Right lobe of liver (tissue), 6 donors: Measurements from ENCODE around the gene PRKCZ. TPM values are rescaled to one million over a fixed set of nuclear protein-coding genes. Genes with fewer than 3 reads are reported as not detected.
A peak's percentile ranks its signal among the peaks of the same experiment; 100 is the strongest.

Source experiments
- ATAC-seq, 4 donors: fragments of 200-7000 bp; cut with Tn5 transposase; one replicate each; pipeline ENCODE4 v1.9.1; 2020; ENCODE audit warnings: mild to moderate bottlenecking in 4 of 4, moderate library complexity in 4 of 4
- DNase-seq, 3 donors: peaks; one replicate each; pipeline ENCODE4 v3.0.0-alpha.2; 2020
- H3K27ac ChIP-seq, 3 donors: fragments of 200-600 bp; one replicate each; pipeline ENCODE4 v1.8.0; 2022
- H3K27me3 ChIP-seq, 2 donors: fragments of 200-600 bp; one replicate each; pipeline ENCODE4 v1.8.0; 2022
- H3K36me3 ChIP-seq, 4 donors: fragments of 200-600 bp; sonication (generic) in 1 of 4; one replicate each; pipeline versions ENCODE4 v1.5.1 to v1.8.0; 2017 to 2022; ENCODE audit warnings: control low read depth in 1 of 4
- H3K4me1 ChIP-seq, 4 donors: fragments of 200-600 bp; sonication (generic) in 1 of 4; one replicate each; pipeline versions ENCODE4 v1.5.1 to v1.8.0; 2017 to 2022; ENCODE audit warnings: control low read depth in 1 of 4
- H3K4me3 ChIP-seq, 3 donors: fragments of 200-600 bp; one replicate each; pipeline ENCODE4 v1.8.0; 2022
- H3K9me3 ChIP-seq, 4 donors: fragments of 200-600 bp; sonication (generic) in 1 of 4; one replicate each; pipeline versions ENCODE4 v1.5.1 to v1.8.0; 2017 to 2022; ENCODE audit warnings: control low read depth in 1 of 4
- CTCF ChIP-seq, 4 donors: fragments of 200-600 bp in 3 of 4; fragments of 450-650 bp in 1 of 4; IDR thresholded peaks; one replicate each; pipeline versions ENCODE4 v1.5.1 to v1.8.0; 2016 to 2022; ENCODE audit warnings: antibody characterized with exemption in 4 of 4, mild to moderate bottlenecking in 2 of 4
- POLR2A ChIP-seq: fragments of 450-650 bp; IDR thresholded peaks from one replicate; pipeline ENCODE4 v1.6.1; 2017; ENCODE audit warnings: antibody characterized with exemption, mild to moderate bottlenecking
- WGBS: methylation state at CpG from one replicate; pipeline ENCODE4 v1.1.6; 2018; ENCODE audit warnings: low coverage, low lambda C conversion rate; ENCODE audit not compliant: insufficient coverage; ENCODE audit errors: missing lambda C conversion rate; 5-methylcytosine and 5-hydroxymethylcytosine counted together
- intact Hi-C, 2 donors: fragments of 100-400 bp; cut with DNase I; formaldehyde crosslinking; loops; one replicate each; pipeline versions ENCODE4 v1.11.2 to v1.14.1; 2022
- total RNA-seq, 6 experiments: library from RNA; depleted of rRNA in 2 of 6; stranded (reverse); fragments of >200 nt in 2 of 6; fragmentation: NEBNext Ultra II Directional in 3 of 6; extraction: Animal tissue kit (Norgen Biotek cat#: 25700) in 3 of 6; gene quantifications; one replicate each; pipeline versions ENCODE4 v1.1.0 to v1.2.4, GENCODE V29; 2016 to 2023
- donor health status: DM: no; HTN: yes; CAD: no.
- donor health status: DM: no; HTN: no; CAD: no.
- donor health status: DM: no; HTN: no; CAD: no.
- donor health status: DM: no; HTN: yes; CAD: no.
- donor health status: DM: no; HTN: yes; CAD: no.

The PRKCZ gene
- total RNA-seq, 6 experiments from 2014 or later = 10.3 to 20.1 (median 15.8) TPM

- peak in 1 of 4 donors; percentile 23 for ATAC-seq
- DNase-seq = no peak
- no peak overlapping the region for H3K4me3 ChIP-seq
- H3K4me1 ChIP-seq = no peaks in the 10 kb centered on the region
- H3K27me3 ChIP-seq = no peaks in the 10 kb centered on the region
- TF ChIP-seq CTCF (IDR thresholded peaks at IDR 0.05) = no peak
- no peak for TF ChIP-seq POLR2A
- H3K9me3 ChIP-seq = no peaks in the 10 kb centered on the region
- H3K27ac ChIP-seq = no peak overlapping the region
- WGBS = 84% methylated on average over 12 of the region's 16 CpGs
- intact Hi-C loops = no loop called here
- no peaks in the 10 kb centered on the region for H3K36me3 ChIP-seq
These were observed 38.2 kb downstream of the PRKCZ start for GRCh38 chr1:2088458-2088857.

- Histone ChIP-seq H3K4me3 (no peak overlapping the region), H3K9me3 (no peaks in the 10 kb centered on the region), H3K27me3 (no peaks in the 10 kb centered on the region), H3K27ac (no peak overlapping the region), H3K4me1 (no peaks in the 10 kb centered on the region), H3K36me3 (no peaks in the 10 kb centered on the region)
- 91% methylated on average over 14 of the region's 17 CpGs for WGBS
- ATAC-seq (no peak), DNase-seq (no peak)
- intact Hi-C loops = no loop called here
- TF ChIP-seq CTCF (IDR thresholded peaks at IDR 0.05) = no peak
- TF ChIP-seq POLR2A = no peak
These were observed 38.8 kb downstream of the PRKCZ start for GRCh38 chr1:2089051-2089450.

- intact Hi-C loops = no loop called here
- WGBS = 61% methylated on average over 3 of the region's 22 CpGs
- no peaks in the 10 kb centered on the region for H3K4me1 ChIP-seq
- TF ChIP-seq CTCF (IDR thresholded peaks at IDR 0.05) = no peak
- no peak for TF ChIP-seq POLR2A
- DNase-seq = no peak
- H3K27me3 ChIP-seq = no peaks in the 10 kb centered on the region
- H3K27ac ChIP-seq = no peak overlapping the region
- H3K9me3 ChIP-seq = no peaks in the 10 kb centered on the region
- ATAC-seq = no peak
- no peaks in the 10 kb centered on the region for H3K36me3 ChIP-seq
- H3K4me3 ChIP-seq = no peak overlapping the region
These were observed 40.1 kb downstream of the PRKCZ start for GRCh38 chr1:2090216-2090890.

- H3K9me3 ChIP-seq = no peaks in the 10 kb centered on the region
- WGBS = 54% methylated on average over 36 of the region's 48 CpGs
- TF ChIP-seq CTCF (IDR thresholded peaks at IDR 0.05) (peak; percentile 26 to 49 (median 32)), POLR2A (no peak)
- no peak for DNase-seq
- no peaks in the 10 kb centered on the region for H3K27me3 ChIP-seq
- H3K36me3 ChIP-seq = no peaks in the 10 kb centered on the region
- H3K27ac ChIP-seq = no peak overlapping the region
- intact Hi-C loops = no loop called here
- H3K4me1 ChIP-seq = no peaks in the 10 kb centered on the region
- no peak overlapping the region for H3K4me3 ChIP-seq
- peak; percentile 28 to 75 (median 63) for ATAC-seq
These were observed 41.7 kb downstream of the PRKCZ start for GRCh38 chr1:2091611-2092604.
